ENCODE data around the gene AOPEP. TPM values are rescaled to one million over a fixed set of nuclear protein-coding genes. Genes with fewer than 3 reads are reported as not detected.

AOPEP gene
- total RNA-seq, 1 donor from 2014 or later, result 175 TPM

GRCh38 chr9:94985649-94986048 lies 259.1 kb downstream of the AOPEP start:
- H3K4me1 ChIP-seq, result no peaks in the 10 kb centered on the region
- no peak overlapping the region for H3K27ac ChIP-seq (replicated peaks)
- intact Hi-C loops (cut with micrococcal nuclease), result no loop called here
- no peak for TF ChIP-seq CTCF (IDR thresholded peaks at IDR 0.05; ENCODE audit: borderline replicate concordance)
- DNase-seq, result no peak
- H3K27me3 ChIP-seq (ENCODE audit: low read depth), result no peaks in the 10 kb centered on the region
- H3K36me3 ChIP-seq, result no peaks in the 10 kb centered on the region
- H3K9me3 ChIP-seq (replicated peaks), result no peaks in the 10 kb centered on the region
- no peak overlapping the region for H3K4me3 ChIP-seq

- DNase-seq, result no peak
- no peak for TF ChIP-seq CTCF (IDR thresholded peaks at IDR 0.05; ENCODE audit: borderline replicate concordance)
- Histone ChIP-seq H3K36me3 (no peaks in the 10 kb centered on the region), H3K27ac (replicated peaks) (no peak overlapping the region), H3K27me3 (ENCODE audit: low read depth) (no peaks in the 10 kb centered on the region), H3K4me3 (no peak overlapping the region), H3K4me1 (no peaks in the 10 kb centered on the region), H3K9me3 (replicated peaks) (no peaks in the 10 kb centered on the region)
- intact Hi-C loops (cut with micrococcal nuclease), result no loop called here
These were observed 261.2 kb downstream of the AOPEP start for GRCh38 chr9:94987731-94988130.

GRCh38 chr9:94990897-94991561 lies 264.5 kb downstream of the AOPEP start:
- H3K4me3 ChIP-seq, result no peak overlapping the region
- peaks cover 16% of the 10 kb centered on the region for H3K4me1 ChIP-seq
- no peaks in the 10 kb centered on the region for H3K36me3 ChIP-seq
- no peak overlapping the region for H3K27ac ChIP-seq (replicated peaks)
- DNase-seq, result no peak
- intact Hi-C loops (cut with micrococcal nuclease), result no loop called here
- H3K27me3 ChIP-seq (ENCODE audit: low read depth), result no peaks in the 10 kb centered on the region
- no peaks in the 10 kb centered on the region for H3K9me3 ChIP-seq (replicated peaks)
- no peak for TF ChIP-seq CTCF (IDR thresholded peaks at IDR 0.05; ENCODE audit: borderline replicate concordance)

GRCh38 chr9:94991961-94992907 lies 265.7 kb downstream of the AOPEP start:
- no peaks in the 10 kb centered on the region for H3K36me3 ChIP-seq
- no peak for DNase-seq
- peaks cover 26% of the 10 kb centered on the region for H3K4me1 ChIP-seq
- intact Hi-C loops (cut with micrococcal nuclease), result no loop called here
- H3K27ac ChIP-seq (replicated peaks), result no peak overlapping the region
- H3K27me3 ChIP-seq (ENCODE audit: low read depth), result no peaks in the 10 kb centered on the region
- H3K9me3 ChIP-seq (replicated peaks), result no peaks in the 10 kb centered on the region
- no peak for TF ChIP-seq CTCF (IDR thresholded peaks at IDR 0.05; ENCODE audit: borderline replicate concordance)
- H3K4me3 ChIP-seq, result no peak overlapping the region

GRCh38 chr9:94993160-94993820 lies 266.8 kb downstream of the AOPEP start:
- H3K9me3 ChIP-seq (replicated peaks), result no peaks in the 10 kb centered on the region
- intact Hi-C loops (cut with micrococcal nuclease), result no loop called here
- peaks cover 29% of the 10 kb centered on the region for H3K4me1 ChIP-seq
- H3K4me3 ChIP-seq, result no peak overlapping the region
- H3K27me3 ChIP-seq (ENCODE audit: low read depth), result no peaks in the 10 kb centered on the region
- no peak overlapping the region for H3K27ac ChIP-seq (replicated peaks)
- DNase-seq, result no peak
- H3K36me3 ChIP-seq, result no peaks in the 10 kb centered on the region
- TF ChIP-seq CTCF (IDR thresholded peaks at IDR 0.05; ENCODE audit: borderline replicate concordance), result no peak
